HG02884 (cell line): ENCODE results near the gene PUM1.

Source experiments
- ATAC-seq: cut with Tn5 transposase; IDR thresholded peaks from one replicate; pipeline ENCODE4 v1.9.1; 2021; ENCODE audit warnings: mild to moderate bottlenecking, moderate library complexity; ENCODE audit not compliant: unreplicated experiment

PUM1 gene

GRCh38 chr1:30934613-30935012 is 130.9 kb downstream of the PUM1 start:
- no peak for ATAC-seq

GRCh38 chr1:30933874-30934252 is 131.7 kb downstream of the PUM1 start:
- ATAC-seq: no peak

GRCh38 chr1:30930631-30931173 is 134.8 kb downstream of the PUM1 start:
- ATAC-seq: no peak

GRCh38 chr1:30929944-30930525 is 135.5 kb downstream of the PUM1 start:
- no peak for ATAC-seq

DNA sequence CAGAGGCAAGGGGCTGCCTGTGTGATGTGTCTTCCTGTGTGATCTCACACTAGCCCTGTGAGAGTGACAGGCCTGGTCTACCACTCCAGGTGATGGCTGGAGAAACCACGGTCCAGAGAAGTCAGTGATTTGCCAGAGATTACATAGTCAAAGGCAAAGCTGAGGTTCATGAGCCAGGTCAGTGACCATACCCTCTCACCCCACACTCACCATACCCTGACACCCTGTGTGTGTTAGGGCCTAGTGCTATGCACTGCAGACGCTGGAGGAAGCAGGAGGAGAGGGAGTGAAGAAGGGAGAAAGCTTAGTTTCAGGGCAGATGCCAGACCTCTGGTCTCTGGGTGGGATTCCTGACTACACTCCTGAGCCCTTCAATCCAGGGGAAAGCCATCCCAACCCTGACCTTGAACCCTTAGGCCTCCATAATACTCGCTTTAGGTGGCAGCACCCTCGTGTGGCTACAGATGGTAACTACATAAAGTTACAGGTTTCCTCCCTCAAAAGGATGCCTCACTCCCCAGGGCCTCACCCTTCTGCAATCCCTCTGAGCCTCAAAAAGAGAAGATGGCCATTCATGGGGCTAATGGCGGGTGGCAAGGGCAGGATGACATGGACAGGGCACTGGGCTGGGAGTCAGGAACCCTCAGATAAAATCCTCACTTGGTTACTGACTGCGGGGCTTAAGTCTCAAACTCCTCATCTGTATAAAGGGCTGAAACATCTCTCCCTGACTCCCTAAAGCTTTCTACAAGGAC is 136.2 kb downstream of the PUM1 start:
- no peak for ATAC-seq

- no peak for ATAC-seq
Observed at GRCh38 chr1:30928789-30929134, 136.8 kb downstream of the PUM1 start.

GRCh38 chr1:30928171-30928570 is 137.3 kb downstream of the PUM1 start:
- ATAC-seq: no peak

GRCh38 chr1:30927448-30927847 is 138.1 kb downstream of the PUM1 start:
- no peak for ATAC-seq

- no peak for ATAC-seq
Observed at GRCh38 chr1:30923597-30923996, 141.9 kb downstream of the PUM1 start.

DNA sequence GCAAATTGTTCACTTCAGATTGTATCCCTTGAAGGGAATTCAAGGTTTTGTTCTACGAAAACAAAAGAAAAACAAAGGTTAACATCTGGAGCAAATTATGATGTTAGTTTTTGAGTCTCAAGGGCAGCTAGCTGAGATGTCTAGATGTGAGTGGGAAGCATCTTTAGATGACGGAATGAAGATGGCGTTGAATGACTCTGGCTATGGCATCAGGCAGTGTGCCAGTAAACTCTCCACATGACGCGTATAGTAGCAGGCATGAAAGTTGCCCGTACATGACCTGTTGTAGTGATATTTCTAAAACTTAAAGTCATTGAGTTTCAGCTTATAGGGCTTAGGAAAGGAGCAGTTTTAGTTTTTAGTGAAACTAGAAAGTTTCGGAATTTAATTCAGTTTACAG is 144.7 kb downstream of the PUM1 start:
- ATAC-seq: no peak

- ATAC-seq: no peak
Observed at GRCh38 chr1:30919025-30919881, 146.3 kb downstream of the PUM1 start.

- no peak for ATAC-seq
Observed at GRCh38 chr1:30916296-30916695, 149.2 kb downstream of the PUM1 start.

GRCh38 chr1:30915491-30916230 is 149.9 kb downstream of the PUM1 start:
- no peak for ATAC-seq

- no peak for ATAC-seq
Observed at GRCh38 chr1:30914931-30915330, 150.6 kb downstream of the PUM1 start.

GRCh38 chr1:30914587-30914922 is 151.0 kb downstream of the PUM1 start:
- no peak for ATAC-seq

DNA sequence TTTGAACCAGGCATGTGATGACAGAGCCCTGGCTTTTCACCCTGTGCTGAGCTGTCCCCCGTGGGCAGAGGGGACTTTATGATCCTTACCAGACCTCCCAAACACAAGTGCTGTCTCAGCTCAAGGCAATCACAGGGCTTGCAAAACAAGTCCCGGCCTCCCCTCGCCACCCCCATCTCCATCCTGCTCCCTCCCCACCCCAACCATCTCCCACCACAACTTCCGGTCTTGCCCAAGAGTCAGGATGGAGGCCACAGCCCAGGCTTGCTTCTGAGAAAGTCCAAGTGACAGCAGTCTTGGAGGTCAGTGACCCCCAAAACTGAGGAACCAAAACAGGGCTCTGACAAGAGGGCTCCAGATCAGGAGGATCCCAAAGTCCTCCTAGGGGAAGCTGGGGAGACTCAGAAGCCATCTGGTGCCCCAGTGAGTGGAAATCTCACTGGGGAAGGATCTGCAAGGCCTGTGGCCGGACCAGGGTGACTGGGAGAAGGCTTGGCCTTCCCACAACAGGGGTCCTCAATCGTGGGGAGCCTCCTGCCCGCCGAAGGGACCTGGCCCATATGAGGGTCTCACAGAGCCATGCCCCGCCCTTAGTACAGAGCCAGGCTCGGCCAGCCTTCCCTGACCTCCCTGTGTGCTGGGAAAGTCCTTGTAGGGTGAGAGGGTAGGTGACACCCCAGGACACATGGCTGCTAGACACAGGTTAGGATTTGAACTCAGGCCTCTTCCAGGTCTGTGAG is 152.4 kb downstream of the PUM1 start:
- no peak for ATAC-seq

GRCh38 chr1:30912224-30912623 is 153.3 kb downstream of the PUM1 start:
- ATAC-seq: no peak

DNA sequence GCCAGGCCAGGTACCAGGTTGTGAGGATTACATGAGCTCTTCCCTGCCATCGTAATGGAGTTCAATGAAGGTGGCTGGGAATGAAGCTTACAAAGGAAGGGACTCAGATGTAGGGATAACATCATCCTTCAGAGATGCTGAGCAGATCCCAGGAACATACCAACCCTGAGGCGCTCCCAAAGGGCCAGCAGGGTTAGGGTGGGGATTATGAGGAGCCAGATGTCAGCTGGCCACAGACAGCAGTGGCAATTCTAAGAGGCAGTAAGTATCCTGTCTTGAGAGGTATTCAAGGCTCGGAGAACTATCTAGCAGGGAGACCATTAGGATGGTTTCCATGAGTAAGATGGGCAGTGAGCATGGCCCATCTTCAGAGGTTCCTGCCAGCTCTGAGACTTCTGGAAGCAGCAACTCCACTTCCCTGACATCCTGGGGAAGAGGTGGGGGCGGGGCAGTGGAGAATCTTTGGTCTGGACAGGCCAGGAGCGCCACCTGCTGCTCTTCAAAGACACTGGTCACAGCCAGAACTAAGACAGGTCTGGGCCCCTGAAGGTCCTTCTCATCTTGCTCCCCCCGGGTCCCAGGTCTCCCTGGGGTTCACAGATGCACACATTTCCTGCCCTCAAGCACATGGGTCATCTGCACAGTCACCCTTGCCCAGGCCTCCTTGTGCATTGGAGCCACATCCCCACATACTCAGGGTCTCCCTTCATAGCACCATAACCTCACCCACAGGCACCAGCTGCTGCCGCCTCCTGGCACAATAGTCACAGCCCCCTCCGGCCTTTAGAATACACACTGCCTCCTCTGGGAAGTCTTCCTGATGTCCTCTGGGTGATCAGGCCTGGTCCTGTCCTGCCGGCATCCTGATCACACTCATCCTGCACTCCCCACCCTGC is 154.2 kb downstream of the PUM1 start:
- ATAC-seq: no peak

DNA sequence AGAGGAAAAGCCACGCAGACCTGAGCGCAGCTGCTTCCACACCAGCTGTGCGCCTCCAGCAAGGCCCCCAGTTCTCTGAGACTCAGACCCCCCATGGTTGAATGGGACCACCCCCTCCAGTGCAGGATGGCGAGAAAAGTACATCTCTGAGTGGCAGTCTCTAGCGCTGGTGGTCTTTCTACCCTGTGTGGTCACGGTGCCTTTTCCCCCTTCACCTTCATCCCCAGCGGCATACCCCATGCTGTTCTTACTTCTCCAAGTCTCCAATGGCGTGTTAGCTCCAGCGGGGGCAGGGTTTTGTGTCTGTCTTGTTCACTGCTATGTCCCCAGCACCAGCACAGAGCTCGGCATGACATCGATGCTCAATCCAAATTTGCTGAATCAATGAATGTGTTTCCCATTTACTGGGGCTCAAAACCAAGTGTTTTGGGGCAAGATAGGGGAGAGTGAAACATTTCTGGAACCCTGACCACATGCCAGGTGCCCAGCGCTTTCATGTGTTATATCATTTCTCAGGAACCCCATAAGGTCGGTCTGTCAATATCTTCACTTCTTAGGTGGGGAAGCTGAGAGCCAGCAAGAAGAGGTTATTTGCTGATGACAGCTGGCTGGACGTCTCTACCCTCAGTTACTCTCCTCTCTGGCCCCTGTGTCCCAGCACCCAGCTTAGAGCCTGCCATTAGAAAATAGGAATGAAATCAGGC is 156.0 kb downstream of the PUM1 start:
- no peak for ATAC-seq
